Raji (cell line): Measurements from ENCODE around the gene SRR.

Experiments used
- POLR2A ChIP-seq: IDR thresholded peaks from 2 replicates; pipeline ENCODE4 v1.6.1; 2011; ENCODE audit warnings: low read depth, low read length, control low read depth; ENCODE audit not compliant: insufficient read depth

The SRR gene

DNA sequence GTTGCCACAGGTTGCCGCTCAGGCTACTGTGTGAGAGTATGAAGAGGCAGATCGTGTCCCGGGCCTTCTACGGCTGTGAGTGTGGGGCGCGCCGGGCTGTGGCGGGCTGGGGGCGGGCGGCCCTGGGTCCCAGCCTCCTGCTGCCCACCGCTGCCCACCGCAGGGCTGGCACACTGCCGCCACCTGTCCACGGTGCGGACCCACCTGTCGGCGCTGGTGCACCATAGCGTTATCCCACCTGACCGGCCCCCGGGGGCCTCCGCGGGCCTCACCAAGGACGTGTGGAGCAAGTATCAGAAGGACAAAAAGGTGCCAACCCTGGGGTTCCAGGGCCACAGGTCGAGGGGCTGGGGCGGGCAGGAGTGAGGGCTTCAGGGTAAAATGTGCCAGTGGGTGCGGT is 68.4 kb downstream of the SRR start:
- no peak for TF ChIP-seq POLR2A

DNA sequence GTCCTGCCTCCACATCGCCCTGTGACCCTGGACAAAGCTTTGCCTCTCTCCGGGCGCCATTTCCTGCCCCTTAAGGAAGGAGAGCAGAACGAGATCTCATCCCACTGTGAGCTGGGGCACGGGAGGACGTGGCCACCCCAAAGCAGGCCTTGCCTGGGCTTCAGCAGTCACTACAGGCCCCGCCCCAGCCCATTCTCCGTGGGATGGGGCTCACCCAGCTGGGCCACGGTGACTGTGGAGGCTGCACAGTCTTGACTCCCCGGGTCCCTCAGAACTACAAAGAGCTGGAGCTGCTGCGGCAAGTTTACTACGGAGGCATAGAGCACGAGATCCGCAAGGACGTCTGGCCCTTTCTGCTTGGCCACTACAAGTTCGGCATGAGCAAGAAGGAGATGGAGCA is 68.9 kb downstream of the SRR start:
- TF ChIP-seq POLR2A = no peak

DNA sequence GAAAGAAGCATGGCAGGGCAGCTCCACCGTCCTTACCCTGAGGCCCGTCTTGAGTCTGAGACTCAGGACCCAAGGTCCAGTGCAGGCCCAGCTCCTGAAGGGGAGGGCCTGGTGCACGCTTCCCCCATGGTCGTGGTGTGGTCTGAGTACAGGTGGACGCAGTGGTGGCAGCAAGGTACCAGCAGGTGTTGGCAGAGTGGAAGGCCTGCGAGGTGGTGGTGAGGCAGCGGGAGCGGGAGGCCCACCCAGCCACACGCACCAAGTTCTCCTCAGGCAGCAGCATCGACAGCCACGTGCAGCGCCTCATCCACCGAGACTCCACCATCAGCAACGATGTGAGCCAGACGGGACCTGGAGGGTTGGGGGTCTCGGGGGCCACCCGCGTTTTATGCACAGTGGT is 69.4 kb downstream of the SRR start:
- no peak for TF ChIP-seq POLR2A
